ENCODE data around the gene FARP1. TPM values are rescaled to one million over a fixed set of nuclear protein-coding genes. Genes with fewer than 3 reads are reported as not detected.

Gene FARP1
- total and polyA plus RNA-seq, 2 of the 13 experiments (the other 11 are each of a cell fraction or from before 2014, with no cell fraction given) = 70.6 to 126 TPM

DNA sequence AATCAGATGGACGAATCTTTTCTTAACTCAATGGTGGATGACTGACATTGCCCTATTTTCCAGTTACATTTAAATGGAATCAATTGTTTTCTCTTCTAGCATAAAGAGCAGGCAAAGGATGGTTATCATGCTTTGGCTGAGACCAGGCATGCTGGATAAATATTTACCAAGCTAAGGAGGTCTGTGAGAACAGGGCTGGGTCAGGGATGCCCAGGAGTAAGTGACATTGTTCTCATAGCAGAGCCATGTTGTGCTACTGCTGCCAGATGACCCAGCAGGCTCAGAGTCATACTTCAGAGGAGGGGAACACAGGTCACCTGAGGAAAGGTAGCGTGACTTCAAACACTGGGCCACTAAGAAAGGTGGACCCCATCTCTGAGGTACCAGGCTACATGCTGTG is 150.2 kb downstream of the FARP1 start (continued):
- TF ChIP-seq, protein P1, sequence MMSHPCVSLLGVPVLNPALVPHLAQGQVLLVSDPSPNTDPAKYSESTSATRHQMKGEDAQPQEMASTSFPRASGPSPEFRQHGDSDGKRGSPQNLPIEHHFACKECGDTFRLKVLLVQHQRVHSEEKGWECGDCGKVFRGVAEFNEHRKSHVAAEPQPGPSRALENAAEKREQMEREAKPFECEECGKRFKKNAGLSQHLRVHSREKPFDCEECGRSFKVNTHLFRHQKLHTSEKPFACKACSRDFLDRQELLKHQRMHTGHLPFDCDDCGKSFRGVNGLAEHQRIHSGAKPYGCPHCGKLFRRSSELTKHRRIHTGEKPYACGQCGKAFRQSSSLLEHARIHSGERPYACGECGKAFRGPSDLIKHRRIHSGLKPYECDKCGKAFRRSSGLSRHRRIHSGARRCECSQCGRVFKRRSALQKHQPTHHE (CRISPR knock-in tag; IDR thresholded peaks at IDR 0.05; ENCODE audit: borderline replicate concordance) = no peak
- TF ChIP-seq ZNF891 (CRISPR knock-in tag; IDR thresholded peaks at IDR 0.05) (no peak), GZF1 (CRISPR knock-in tag; IDR thresholded peaks at IDR 0.05) (no peak), TBL1XR1 (IDR thresholded peaks at IDR 0.05; ENCODE audit: borderline replicate concordance, low read length, partially characterized antibody) (no peak), BCL6 (CRISPR knock-in tag; IDR thresholded peaks at IDR 0.05) (peak; percentile 70), IKZF1 (IDR thresholded peaks at IDR 0.05) (no peak), FOXK2 (IDR thresholded peaks at IDR 0.05) (no peak), ZNF589 (CRISPR knock-in tag; conservative IDR thresholded peaks at IDR 0.05) (no peak), ZNF20 (CRISPR knock-in tag; IDR thresholded peaks at IDR 0.05) (no peak), EED (CRISPR knock-in tag; IDR thresholded peaks at IDR 0.05) (no peak), DPF2 (CRISPR knock-in tag; IDR thresholded peaks at IDR 0.05; ENCODE audit: borderline replicate concordance, low read depth) (no peak)
- TF ChIP-seq, protein P2, sequence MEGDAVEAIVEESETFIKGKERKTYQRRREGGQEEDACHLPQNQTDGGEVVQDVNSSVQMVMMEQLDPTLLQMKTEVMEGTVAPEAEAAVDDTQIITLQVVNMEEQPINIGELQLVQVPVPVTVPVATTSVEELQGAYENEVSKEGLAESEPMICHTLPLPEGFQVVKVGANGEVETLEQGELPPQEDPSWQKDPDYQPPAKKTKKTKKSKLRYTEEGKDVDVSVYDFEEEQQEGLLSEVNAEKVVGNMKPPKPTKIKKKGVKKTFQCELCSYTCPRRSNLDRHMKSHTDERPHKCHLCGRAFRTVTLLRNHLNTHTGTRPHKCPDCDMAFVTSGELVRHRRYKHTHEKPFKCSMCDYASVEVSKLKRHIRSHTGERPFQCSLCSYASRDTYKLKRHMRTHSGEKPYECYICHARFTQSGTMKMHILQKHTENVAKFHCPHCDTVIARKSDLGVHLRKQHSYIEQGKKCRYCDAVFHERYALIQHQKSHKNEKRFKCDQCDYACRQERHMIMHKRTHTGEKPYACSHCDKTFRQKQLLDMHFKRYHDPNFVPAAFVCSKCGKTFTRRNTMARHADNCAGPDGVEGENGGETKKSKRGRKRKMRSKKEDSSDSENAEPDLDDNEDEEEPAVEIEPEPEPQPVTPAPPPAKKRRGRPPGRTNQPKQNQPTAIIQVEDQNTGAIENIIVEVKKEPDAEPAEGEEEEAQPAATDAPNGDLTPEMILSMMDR (CRISPR knock-in tag; IDR thresholded peaks at IDR 0.05) = no peak
- TF ChIP-seq, protein P3, sequence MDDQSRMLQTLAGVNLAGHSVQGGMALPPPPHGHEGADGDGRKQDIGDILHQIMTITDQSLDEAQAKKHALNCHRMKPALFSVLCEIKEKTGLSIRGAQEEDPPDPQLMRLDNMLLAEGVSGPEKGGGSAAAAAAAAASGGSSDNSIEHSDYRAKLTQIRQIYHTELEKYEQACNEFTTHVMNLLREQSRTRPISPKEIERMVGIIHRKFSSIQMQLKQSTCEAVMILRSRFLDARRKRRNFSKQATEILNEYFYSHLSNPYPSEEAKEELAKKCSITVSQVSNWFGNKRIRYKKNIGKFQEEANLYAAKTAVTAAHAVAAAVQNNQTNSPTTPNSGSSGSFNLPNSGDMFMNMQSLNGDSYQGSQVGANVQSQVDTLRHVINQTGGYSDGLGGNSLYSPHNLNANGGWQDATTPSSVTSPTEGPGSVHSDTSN (CRISPR knock-in tag; IDR thresholded peaks at IDR 0.05; ENCODE audit: borderline replicate concordance) = no peak
- TF ChIP-seq, protein P4, sequence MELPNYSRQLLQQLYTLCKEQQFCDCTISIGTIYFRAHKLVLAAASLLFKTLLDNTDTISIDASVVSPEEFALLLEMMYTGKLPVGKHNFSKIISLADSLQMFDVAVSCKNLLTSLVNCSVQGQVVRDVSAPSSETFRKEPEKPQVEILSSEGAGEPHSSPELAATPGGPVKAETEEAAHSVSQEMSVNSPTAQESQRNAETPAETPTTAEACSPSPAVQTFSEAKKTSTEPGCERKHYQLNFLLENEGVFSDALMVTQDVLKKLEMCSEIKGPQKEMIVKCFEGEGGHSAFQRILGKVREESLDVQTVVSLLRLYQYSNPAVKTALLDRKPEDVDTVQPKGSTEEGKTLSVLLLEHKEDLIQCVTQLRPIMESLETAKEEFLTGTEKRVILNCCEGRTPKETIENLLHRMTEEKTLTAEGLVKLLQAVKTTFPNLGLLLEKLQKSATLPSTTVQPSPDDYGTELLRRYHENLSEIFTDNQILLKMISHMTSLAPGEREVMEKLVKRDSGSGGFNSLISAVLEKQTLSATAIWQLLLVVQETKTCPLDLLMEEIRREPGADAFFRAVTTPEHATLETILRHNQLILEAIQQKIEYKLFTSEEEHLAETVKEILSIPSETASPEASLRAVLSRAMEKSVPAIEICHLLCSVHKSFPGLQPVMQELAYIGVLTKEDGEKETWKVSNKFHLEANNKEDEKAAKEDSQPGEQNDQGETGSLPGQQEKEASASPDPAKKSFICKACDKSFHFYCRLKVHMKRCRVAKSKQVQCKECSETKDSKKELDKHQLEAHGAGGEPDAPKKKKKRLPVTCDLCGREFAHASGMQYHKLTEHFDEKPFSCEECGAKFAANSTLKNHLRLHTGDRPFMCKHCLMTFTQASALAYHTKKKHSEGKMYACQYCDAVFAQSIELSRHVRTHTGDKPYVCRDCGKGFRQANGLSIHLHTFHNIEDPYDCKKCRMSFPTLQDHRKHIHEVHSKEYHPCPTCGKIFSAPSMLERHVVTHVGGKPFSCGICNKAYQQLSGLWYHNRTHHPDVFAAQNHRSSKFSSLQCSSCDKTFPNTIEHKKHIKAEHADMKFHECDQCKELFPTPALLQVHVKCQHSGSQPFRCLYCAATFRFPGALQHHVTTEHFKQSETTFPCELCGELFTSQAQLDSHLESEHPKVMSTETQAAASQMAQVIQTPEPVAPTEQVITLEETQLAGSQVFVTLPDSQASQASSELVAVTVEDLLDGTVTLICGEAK (IDR thresholded peaks at IDR 0.05) = no peak
- TF ChIP-seq, protein P4 (CRISPR knock-in tag; IDR thresholded peaks at IDR 0.05) = no peak

Measured in HepG2 (cell line).